Spleen (tissue), 7 donors: Measurements from ENCODE around the gene ATP8B2.
"Not testable (repeated sequence)": the region's sequence is repeated elsewhere in the genome, so short reads cannot be mapped to it uniquely, and the experiment has no call there.

ENCODE experiments used
- CTCF ChIP-seq, 11 experiments: fragments of 200-600 bp in 7 of 11; fragments of 450-650 bp in 4 of 11; sonication (generic) in 4 of 11; IDR thresholded peaks in 8 of 11; conservative IDR thresholded peaks in 3 of 11; 1 replicate in 7 of 11; 2 replicates in 4 of 11; pipeline versions ENCODE4 v1.4.0 to v1.8.0; 2016 to 2021; ENCODE audit warnings: antibody characterized with exemption in 11 of 11, inconsistent platforms in 4 of 11, mild to moderate bottlenecking in 1 of 11
- POLR2AphosphoS5 ChIP-seq, 3 donors: sonication (generic); formaldehyde crosslinking; IDR thresholded peaks; one replicate each; pipeline ENCODE4 v1.5.1; 2017; ENCODE audit warnings: antibody characterized with exemption in 3 of 3
- donor health status: DM: no; HTN: no; CAD: no; lungs with moderate emphysema.
- donor health status: DM: no; HTN: no; CAD: no.
- donor health status: DM: no; HTN: no; CAD: no.

- not testable (repeated sequence) for TF ChIP-seq CTCF (IDR thresholded peaks at IDR 0.05 in 8 of 11, conservative IDR thresholded peaks at IDR 0.05 in 3 of 11); POLR2AphosphoS5 (IDR thresholded peaks at IDR 0.05)
Measured at GRCh38 chr1:154309136-154309535, 16.2 kb upstream of the ATP8B2 start.
